OCI-LY1 (cell line): Measurements from ENCODE around the gene DLG5.

Source experiments
- EZH2 ChIP-seq: fragments of 200-600 bp; sonication (generic), shearing (Covaris generic); IDR thresholded peaks from 2 replicates; pipeline ENCODE4 v1.8.0; 2017; ENCODE audit warnings: borderline replicate concordance, mixed run types, mild to moderate bottlenecking, antibody characterized with exemption, low read length, moderate library complexity, mixed read lengths
- TF ChIP-seq, protein P1 (sequence below): fragments of 200-600 bp; sonication (generic), shearing (Covaris generic); IDR thresholded peaks from 2 replicates; pipeline ENCODE4 v1.5.1; 2017; ENCODE audit warnings: mild to moderate bottlenecking, antibody characterized with exemption, low read length, moderate library complexity, mixed read lengths

DNA sequence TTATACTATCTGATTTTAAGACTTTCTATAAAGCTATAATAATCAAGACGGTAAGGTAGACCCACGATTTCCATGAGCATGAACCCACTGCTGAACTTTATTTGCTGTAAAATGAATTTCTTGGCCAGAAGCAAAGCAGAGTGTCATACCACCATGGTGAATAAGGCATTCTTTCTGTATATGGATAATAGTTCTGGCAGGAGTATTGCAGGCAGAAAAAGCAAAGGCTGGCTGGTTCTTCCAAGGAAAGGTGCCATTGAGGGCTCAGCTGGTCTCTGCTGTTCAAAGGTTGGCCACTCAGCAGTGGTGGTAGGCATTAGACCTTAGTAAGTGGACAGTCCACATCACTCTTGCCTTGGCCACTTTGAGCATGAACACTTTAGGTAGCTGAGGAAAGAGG lies 184.8 kb downstream of the DLG5 start:
- TF ChIP-seq, protein P1, sequence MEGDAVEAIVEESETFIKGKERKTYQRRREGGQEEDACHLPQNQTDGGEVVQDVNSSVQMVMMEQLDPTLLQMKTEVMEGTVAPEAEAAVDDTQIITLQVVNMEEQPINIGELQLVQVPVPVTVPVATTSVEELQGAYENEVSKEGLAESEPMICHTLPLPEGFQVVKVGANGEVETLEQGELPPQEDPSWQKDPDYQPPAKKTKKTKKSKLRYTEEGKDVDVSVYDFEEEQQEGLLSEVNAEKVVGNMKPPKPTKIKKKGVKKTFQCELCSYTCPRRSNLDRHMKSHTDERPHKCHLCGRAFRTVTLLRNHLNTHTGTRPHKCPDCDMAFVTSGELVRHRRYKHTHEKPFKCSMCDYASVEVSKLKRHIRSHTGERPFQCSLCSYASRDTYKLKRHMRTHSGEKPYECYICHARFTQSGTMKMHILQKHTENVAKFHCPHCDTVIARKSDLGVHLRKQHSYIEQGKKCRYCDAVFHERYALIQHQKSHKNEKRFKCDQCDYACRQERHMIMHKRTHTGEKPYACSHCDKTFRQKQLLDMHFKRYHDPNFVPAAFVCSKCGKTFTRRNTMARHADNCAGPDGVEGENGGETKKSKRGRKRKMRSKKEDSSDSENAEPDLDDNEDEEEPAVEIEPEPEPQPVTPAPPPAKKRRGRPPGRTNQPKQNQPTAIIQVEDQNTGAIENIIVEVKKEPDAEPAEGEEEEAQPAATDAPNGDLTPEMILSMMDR = no peak
- TF ChIP-seq EZH2 = no peak
